GM12878 (cell line): ENCODE data around the gene POLDIP3. TPM values are rescaled to one million over a fixed set of nuclear protein-coding genes. Genes with fewer than 3 reads are reported as not detected.

ENCODE experiments used
- ATAC-seq: fragments of 200-7000 bp; cut with Tn5 transposase; 3 replicates; pipeline ENCODE4 v1.9.1; 2020; ENCODE audit warnings: mild to moderate bottlenecking, moderate library complexity
- BruUV-seq: library from RNA; stranded (reverse); fragments of 400-500 nt; replicated peaks from 2 replicates; lab custom pipeline; 2021; lab: Mats Ljungman, UMichigan
- CTCF ChIA-PET: fragments of 300-600 bp; sonication (Branson Sonifier 250); formaldehyde crosslinking; extraction: SDS; loops from one replicate; lab custom pipeline; 2021; ENCODE audit warnings: inconsistent platforms; lab: Yijun Ruan, JAX
- POLR2A ChIA-PET: fragments of 350-600 bp; formaldehyde crosslinking; extraction: SDS; loops from one replicate; lab custom pipeline; 2021; ENCODE audit warnings: inconsistent platforms; lab: Charles Lee
- RAD21 ChIA-PET: fragments of 300-600 bp; sonication (Branson Sonifier 250); formaldehyde crosslinking; loops from one replicate; lab custom pipeline; 2023; ENCODE audit warnings: antibody characterized with exemption; ENCODE audit not compliant: unreplicated experiment; lab: Charles Lee
- SMC1A ChIA-PET: fragments of 300-600 bp; sonication (Branson Sonifier 250); formaldehyde crosslinking; loops from one replicate; lab custom pipeline; 2023; ENCODE audit not compliant: unreplicated experiment, uncharacterized antibody; lab: Charles Lee
- DNase-seq: peaks from one replicate; pipeline ENCODE4 v3.0.0-alpha.2; 2011; ENCODE audit warnings: low read depth, low spot score
- FAIRE-seq: peaks from 3 replicates; lab custom pipeline; 2011; peaks lifted over from hg19 to GRCh38; lab: Jason Lieb, UNC
- H2AFZ ChIP-seq: 2 replicates; pipeline ENCODE4 v1.6.0; 2011; ENCODE audit warnings: low read depth, low read length, control low read depth; ENCODE audit not compliant: control insufficient read depth
- H3K27ac ChIP-seq: 2 replicates; pipeline ENCODE4 v1.5.1; 2011; ENCODE audit warnings: control low read depth; ENCODE audit not compliant: control insufficient read depth, insufficient read depth
- H3K27me3 ChIP-seq, 2 experiments: replicated peaks in 1 of 2; 2 replicates each; pipeline versions ENCODE4 v1.6.0 to v1.6.1; 2011; ENCODE audit warnings: low read length in 1 of 2; ENCODE audit not compliant: control insufficient read depth in 2 of 2, insufficient read depth in 2 of 2
- H3K36me3 ChIP-seq, 2 experiments: 2 replicates each; pipeline ENCODE4 v1.5.1; 2011; ENCODE audit warnings: low read length in 1 of 2; ENCODE audit not compliant: control insufficient read depth in 2 of 2, insufficient read depth in 2 of 2
- H3K4me1 ChIP-seq: 2 replicates; pipeline ENCODE4 v1.6.1; 2011; ENCODE audit warnings: mild to moderate bottlenecking, low read length, moderate library complexity, mixed read lengths; ENCODE audit not compliant: control insufficient read depth, insufficient read depth
- H3K4me2 ChIP-seq: 2 replicates; pipeline ENCODE4 v1.6.0; 2011; ENCODE audit warnings: control low read depth; ENCODE audit not compliant: control insufficient read depth, insufficient read depth
- H3K4me3 ChIP-seq: fragments of 200-600 bp; sonication (generic); 2 replicates; pipeline ENCODE4 v1.5.1; 2016
- H3K79me2 ChIP-seq: 2 replicates; pipeline ENCODE4 v1.6.0; 2011; ENCODE audit warnings: low read length; ENCODE audit not compliant: control insufficient read depth, insufficient read depth
- H3K9ac ChIP-seq: 2 replicates; pipeline ENCODE4 v1.8.0; 2011; ENCODE audit warnings: low read length, control low read depth, mixed read lengths; ENCODE audit not compliant: control insufficient read depth, insufficient read depth
- H3K9me3 ChIP-seq: replicated peaks from 3 replicates; pipeline ENCODE4 v1.5.1; 2011; ENCODE audit warnings: mild to moderate bottlenecking, low read length; ENCODE audit not compliant: control insufficient read depth, insufficient read depth
- H4K20me1 ChIP-seq: 2 replicates; pipeline ENCODE4 v1.6.0; 2011; ENCODE audit not compliant: control insufficient read depth, insufficient read depth
- ATF7 ChIP-seq: fragments of 450-650 bp; IDR thresholded peaks from 2 replicates; pipeline ENCODE4 v1.6.1; 2016; ENCODE audit warnings: low read depth, mild to moderate bottlenecking
- FOXM1 ChIP-seq: IDR thresholded peaks from 2 replicates; pipeline ENCODE4 v1.6.1; 2012; ENCODE audit warnings: low read depth, mild to moderate bottlenecking, inconsistent platforms, low read length, moderate library complexity
- GABPA ChIP-seq: IDR thresholded peaks from 2 replicates; pipeline ENCODE4 v1.6.1; 2014; ENCODE audit warnings: antibody characterized with exemption, low read depth, mild to moderate bottlenecking, inconsistent platforms
- IKZF1 ChIP-seq: fragments of 450-650 bp; conservative IDR thresholded peaks from 2 replicates; pipeline ENCODE4 v1.6.1; 2017; ENCODE audit warnings: antibody characterized with exemption, mild to moderate bottlenecking
- JUND ChIP-seq: IDR thresholded peaks from 2 replicates; pipeline ENCODE4 v1.6.1; 2012; ENCODE audit warnings: low read depth, mild to moderate bottlenecking, low read length, improper control_type of control experiment, moderate library complexity
- PAX8 ChIP-seq: fragments of 450-650 bp; IDR thresholded peaks from 2 replicates; pipeline ENCODE4 v1.6.1; 2017; ENCODE audit warnings: mild to moderate bottlenecking, moderate library complexity
- RELA ChIP-seq: fragments of 450-650 bp; IDR thresholded peaks from 2 replicates; pipeline ENCODE4 v1.8.0; 2014; ENCODE audit warnings: borderline replicate concordance; ENCODE audit not compliant: partially characterized antibody
- RUNX3 ChIP-seq: IDR thresholded peaks from 2 replicates; pipeline ENCODE4 v1.6.1; 2012; ENCODE audit warnings: low read length, inconsistent platforms
- TBL1XR1 ChIP-seq: IDR thresholded peaks from 2 replicates; pipeline ENCODE4 v1.6.1; 2012; ENCODE audit warnings: low read depth, low read length, improper control_type of control experiment
- USF1 ChIP-seq: IDR thresholded peaks from 2 replicates; pipeline ENCODE4 v1.6.1; 2011; ENCODE audit warnings: borderline replicate concordance, low read depth, mild to moderate bottlenecking, moderate library complexity, mixed read lengths, low read length; ENCODE audit not compliant: insufficient read depth; ENCODE audit errors: extremely low read length
- YY1 ChIP-seq: IDR thresholded peaks from 2 replicates; pipeline ENCODE4 v1.6.1; 2011; ENCODE audit warnings: low read depth, mild to moderate bottlenecking, low read length
- ZNF622 ChIP-seq: fragments of 450-650 bp; IDR thresholded peaks from 2 replicates; pipeline ENCODE4 v1.6.1; 2017; ENCODE audit warnings: mild to moderate bottlenecking, inconsistent platforms
- ZNF687 ChIP-seq: fragments of 450-650 bp; IDR thresholded peaks from 2 replicates; pipeline ENCODE4 v1.6.1; 2017; ENCODE audit warnings: mild to moderate bottlenecking, moderate library complexity
- ZSCAN29 ChIP-seq: fragments of 450-650 bp; IDR thresholded peaks from 2 replicates; pipeline ENCODE4 v1.6.1; 2017; ENCODE audit warnings: mild to moderate bottlenecking, moderate library complexity
- WGBS: methylation state at CpG from one replicate; pipeline ENCODE4 v1.1.6; 2016; ENCODE audit warnings: low lambda C conversion rate; ENCODE audit not compliant: insufficient replicate concordance, insufficient coverage; ENCODE audit errors: missing lambda C conversion rate; 5-methylcytosine and 5-hydroxymethylcytosine counted together
- in situ Hi-C: fragments of 300-500 bp; cut with MboI; formaldehyde crosslinking; loops from 9 replicates; pipeline ENCODE4 v1.14.3; 2018; ENCODE audit warnings: mixed read lengths
- intact Hi-C: fragments of 100-400 bp; cut with micrococcal nuclease; formaldehyde crosslinking; loops from one replicate; pipeline ENCODE4 v1.14.2; 2022; ENCODE audit not compliant: unreplicated experiment
- polyA plus RNA-seq, 11 experiments: library from polyadenylated mRNA; depleted of rRNA in 4 of 11; unstranded in 6 of 11; stranded (reverse) in 5 of 11; fragments of >200 nt; fragmentation: Nextera tagmentation in 4 of 11; fragmentation: Illumina TruSeq in 1 of 11; extraction: Ambion mirVana in 4 of 11; extraction: Trizol in 1 of 11; gene quantifications; 1 replicate in 1 of 11; 2 replicates in 10 of 11; pipeline versions ENCODE4 v1.2.1 to v1.2.3, GENCODE V29; 2011 to 2016; ENCODE audit warnings: inconsistent platforms in 2 of 11, missing spikeins in 2 of 11, low read depth in 1 of 11
- total RNA-seq, 4 experiments: library from RNA; depleted of rRNA in 3 of 4; stranded (reverse); fragments of >200 nt in 3 of 4; fragmentation: Illumina TruSeq in 1 of 4; extraction: Trizol in 1 of 4; gene quantifications; 2 replicates each; pipeline versions ENCODE4 v1.2.1 to v1.2.3, GENCODE V29; 2013 to 2021
- TF ChIP-seq, protein P1 (sequence below): IDR thresholded peaks from 2 replicates; pipeline ENCODE4 v1.6.1; 2012; ENCODE audit warnings: low read length, inconsistent platforms
- TF ChIP-seq, protein P2 (sequence below): fragments of 150-350 bp; IDR thresholded peaks from 2 replicates; pipeline ENCODE4 v1.6.1; 2014; ENCODE audit warnings: mild to moderate bottlenecking, low read depth, low read length

POLDIP3 gene
- total and polyA plus RNA-seq, 10 of the 15 experiments (the other 5 are each of a cell fraction or from before 2014, with no cell fraction given), result 14.8 to 60.2 (median 49.5) TPM

- H3K4me1 ChIP-seq, result no peaks in the 10 kb centered on the region; the same call in 1 of the 2 replicates
- H4K20me1 ChIP-seq, result no peaks in the 10 kb centered on the region; the same call in 1 of the 2 replicates
- no peaks in the 10 kb centered on the region for H3K9me3 ChIP-seq
- H3K4me2 ChIP-seq, result no peak overlapping the region
- ATAC-seq, result no peak
- no peak overlapping the region for H3K9ac ChIP-seq
- in situ Hi-C loops (no loop called here), intact Hi-C loops (no loop called here)
- H3K27ac ChIP-seq, result no peak overlapping the region
- no peak overlapping the region for H3K4me3 ChIP-seq
- ChIA-PET CTCF (interaction anchor here (1.2 to 1.6 kb wide), 3 partner anchors 12 to 182 kb away, joined by 3 to 4 read pairs (median 3); no protein-coding TSS in a partner anchor), SMC1A (interaction anchor here (0.9 to 1.0 kb wide), 2 partner anchors 9 to 10 kb away, joined by 3 read pairs; no protein-coding TSS in a partner anchor), RAD21 (no interaction called here), POLR2A (interaction anchor here (0.7 kb wide), 1 partner anchor 39 kb away, joined by 6 read pairs; no protein-coding TSS in a partner anchor)
- 94% methylated on average over 12 of the region's 12 CpGs for WGBS
- FAIRE-seq, result no peak
- H3K79me2 ChIP-seq, result peaks cover 15% of the 10 kb centered on the region
- no peak for TF ChIP-seq IKZF1
- no peak for TF ChIP-seq PAX8
- no peak for TF ChIP-seq RUNX3
- no peak for TF ChIP-seq ZSCAN29
- no peak for TF ChIP-seq GABPA
- no peak for TF ChIP-seq ZNF622
- TF ChIP-seq, protein P1, sequence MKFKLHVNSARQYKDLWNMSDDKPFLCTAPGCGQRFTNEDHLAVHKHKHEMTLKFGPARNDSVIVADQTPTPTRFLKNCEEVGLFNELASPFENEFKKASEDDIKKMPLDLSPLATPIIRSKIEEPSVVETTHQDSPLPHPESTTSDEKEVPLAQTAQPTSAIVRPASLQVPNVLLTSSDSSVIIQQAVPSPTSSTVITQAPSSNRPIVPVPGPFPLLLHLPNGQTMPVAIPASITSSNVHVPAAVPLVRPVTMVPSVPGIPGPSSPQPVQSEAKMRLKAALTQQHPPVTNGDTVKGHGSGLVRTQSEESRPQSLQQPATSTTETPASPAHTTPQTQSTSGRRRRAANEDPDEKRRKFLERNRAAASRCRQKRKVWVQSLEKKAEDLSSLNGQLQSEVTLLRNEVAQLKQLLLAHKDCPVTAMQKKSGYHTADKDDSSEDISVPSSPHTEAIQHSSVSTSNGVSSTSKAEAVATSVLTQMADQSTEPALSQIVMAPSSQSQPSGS, result no peak
- no peak for TF ChIP-seq USF1
- no peak for TF ChIP-seq TBL1XR1
- TF ChIP-seq, protein P2, sequence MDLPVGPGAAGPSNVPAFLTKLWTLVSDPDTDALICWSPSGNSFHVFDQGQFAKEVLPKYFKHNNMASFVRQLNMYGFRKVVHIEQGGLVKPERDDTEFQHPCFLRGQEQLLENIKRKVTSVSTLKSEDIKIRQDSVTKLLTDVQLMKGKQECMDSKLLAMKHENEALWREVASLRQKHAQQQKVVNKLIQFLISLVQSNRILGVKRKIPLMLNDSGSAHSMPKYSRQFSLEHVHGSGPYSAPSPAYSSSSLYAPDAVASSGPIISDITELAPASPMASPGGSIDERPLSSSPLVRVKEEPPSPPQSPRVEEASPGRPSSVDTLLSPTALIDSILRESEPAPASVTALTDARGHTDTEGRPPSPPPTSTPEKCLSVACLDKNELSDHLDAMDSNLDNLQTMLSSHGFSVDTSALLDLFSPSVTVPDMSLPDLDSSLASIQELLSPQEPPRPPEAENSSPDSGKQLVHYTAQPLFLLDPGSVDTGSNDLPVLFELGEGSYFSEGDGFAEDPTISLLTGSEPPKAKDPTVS, result no peak
- TF ChIP-seq ZNF687, result no peak
- no peak for TF ChIP-seq YY1
- TF ChIP-seq ATF7, result no peak
- no peak for TF ChIP-seq JUND
- no peak for TF ChIP-seq FOXM1
- no peak for TF ChIP-seq RELA
- DNase-seq, result no peak
- no peaks in the 10 kb centered on the region for H3K27me3 ChIP-seq
- BruUV-seq, result no TSS peak
- no peak overlapping the region for H2AFZ ChIP-seq
- H3K36me3 ChIP-seq, result peaks cover 3 to 6% of the 10 kb centered on the region in 2 experiments; a peak in 3 of 4 replicates
Observed at GRCh38 chr22:42637555-42637954, 22.9 kb upstream of the POLDIP3 start.
